Ishikawa (cell line): ENCODE results near the gene ACSL5.

Experiments
- CEBPB ChIP-seq: IDR thresholded peaks from 2 replicates; pipeline ENCODE4 v1.6.1; 2012
- CREB1 ChIP-seq: IDR thresholded peaks from 2 replicates; pipeline ENCODE4 v1.6.1; 2012; ENCODE audit warnings: low read depth
- EGR1 ChIP-seq: IDR thresholded peaks from 2 replicates; pipeline ENCODE4 v1.6.1; 2012
- EP300 ChIP-seq: IDR thresholded peaks from 2 replicates; pipeline ENCODE4 v1.6.1; 2012; ENCODE audit warnings: borderline replicate concordance
- FOXM1 ChIP-seq: IDR thresholded peaks from 2 replicates; pipeline ENCODE4 v1.6.1; 2012; ENCODE audit warnings: low read depth, borderline replicate concordance
- NFIC ChIP-seq: IDR thresholded peaks from 2 replicates; pipeline ENCODE4 v1.6.1; 2012
- RAD21 ChIP-seq: IDR thresholded peaks from 2 replicates; pipeline ENCODE4 v1.6.1; 2012; ENCODE audit warnings: low read depth
- TAF1 ChIP-seq: IDR thresholded peaks from 2 replicates; pipeline ENCODE4 v1.6.1; 2012; ENCODE audit warnings: low read depth, mild to moderate bottlenecking
- TCF12 ChIP-seq: IDR thresholded peaks from 2 replicates; pipeline ENCODE4 v1.6.1; 2012; ENCODE audit warnings: low read depth
- TEAD4 ChIP-seq: IDR thresholded peaks from 2 replicates; pipeline ENCODE4 v1.6.1; 2012
- YY1 ChIP-seq: IDR thresholded peaks from 2 replicates; pipeline ENCODE4 v1.6.1; 2012; ENCODE audit warnings: low read depth
- ZBTB7A ChIP-seq: IDR thresholded peaks from 2 replicates; pipeline ENCODE4 v1.6.1; 2012; ENCODE audit warnings: low read depth
- TF ChIP-seq, protein P1 (sequence below): IDR thresholded peaks from 2 replicates; pipeline ENCODE4 v1.6.1; 2012
- TF ChIP-seq, protein P2 (sequence below): IDR thresholded peaks from 2 replicates; pipeline ENCODE4 v1.6.1; 2012
- TF ChIP-seq, protein P3 (sequence below): IDR thresholded peaks from 2 replicates; pipeline ENCODE4 v1.6.1; 2012; ENCODE audit warnings: low read depth, mild to moderate bottlenecking

Gene ACSL5

DNA sequence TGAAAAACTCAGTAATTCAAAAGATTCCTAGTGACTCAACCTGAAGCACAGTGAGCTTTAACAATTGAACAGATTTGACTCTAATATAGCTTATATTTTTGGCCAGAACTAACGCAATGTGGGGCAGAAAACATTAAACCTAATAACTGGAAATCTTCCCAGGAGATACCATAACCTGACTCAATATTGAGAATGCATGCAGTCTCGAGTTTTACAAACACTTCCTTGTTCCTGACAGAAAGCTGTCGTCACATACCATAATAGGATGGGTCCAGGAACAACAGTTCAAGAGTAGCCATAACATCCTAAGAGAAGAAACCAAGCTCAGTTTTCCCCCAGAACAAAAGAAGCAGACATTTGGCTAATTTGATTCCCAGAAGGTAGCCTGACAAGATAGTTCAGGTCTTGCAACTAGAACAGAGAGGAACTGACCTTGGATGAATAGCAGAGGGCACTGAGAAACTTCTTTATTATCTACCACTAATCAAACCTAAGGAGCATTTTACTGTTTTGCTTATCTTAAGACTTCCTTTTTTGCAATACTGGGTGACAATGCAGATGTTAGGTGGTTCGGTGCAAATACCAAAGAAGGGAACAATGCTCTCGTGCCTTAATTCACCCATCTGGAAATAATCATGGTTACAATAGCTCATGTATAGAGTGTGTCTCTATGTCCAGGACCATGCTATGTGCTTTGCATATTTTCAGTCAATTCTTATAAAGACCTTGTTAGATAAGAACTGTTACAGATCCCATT lies 38.6 kb upstream of the ACSL5 start:
- no peak for TF ChIP-seq ZBTB7A
- TF ChIP-seq, protein P1, sequence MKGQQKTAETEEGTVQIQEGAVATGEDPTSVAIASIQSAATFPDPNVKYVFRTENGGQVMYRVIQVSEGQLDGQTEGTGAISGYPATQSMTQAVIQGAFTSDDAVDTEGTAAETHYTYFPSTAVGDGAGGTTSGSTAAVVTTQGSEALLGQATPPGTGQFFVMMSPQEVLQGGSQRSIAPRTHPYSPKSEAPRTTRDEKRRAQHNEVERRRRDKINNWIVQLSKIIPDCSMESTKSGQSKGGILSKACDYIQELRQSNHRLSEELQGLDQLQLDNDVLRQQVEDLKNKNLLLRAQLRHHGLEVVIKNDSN: no peak
- no peak for TF ChIP-seq RAD21
- TF ChIP-seq TAF1: no peak
- no peak for TF ChIP-seq CEBPB
- no peak for TF ChIP-seq EP300
- no peak for TF ChIP-seq EGR1
- TF ChIP-seq NFIC: no peak
- TF ChIP-seq FOXM1: no peak

DNA sequence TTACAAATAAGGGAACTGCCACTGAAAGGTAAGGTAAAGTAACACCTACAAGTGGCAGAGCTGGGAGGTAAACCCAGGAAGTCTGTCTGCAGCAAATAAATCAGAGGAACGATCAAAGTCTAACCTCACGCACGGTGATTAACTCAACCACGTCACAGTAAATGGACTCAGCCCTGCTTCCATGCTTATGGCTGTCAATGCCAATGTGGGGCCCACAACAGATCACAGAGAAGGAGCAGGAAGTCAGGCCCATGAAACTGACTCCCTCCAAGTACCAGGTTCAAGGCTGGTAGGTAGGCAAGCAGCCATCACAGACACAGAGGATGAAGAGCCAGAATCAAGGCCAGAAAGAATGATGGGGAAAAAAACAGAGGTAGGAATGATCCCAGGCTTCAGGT lies 38.0 kb upstream of the ACSL5 start:
- TF ChIP-seq CREB1: no peak
- TF ChIP-seq YY1: no peak
- no peak for TF ChIP-seq CEBPB
- no peak for TF ChIP-seq NFIC
- no peak for TF ChIP-seq TEAD4
- TF ChIP-seq, protein P1: no peak
- TF ChIP-seq EP300: no peak
- no peak for TF ChIP-seq EGR1
- TF ChIP-seq RAD21: no peak

DNA sequence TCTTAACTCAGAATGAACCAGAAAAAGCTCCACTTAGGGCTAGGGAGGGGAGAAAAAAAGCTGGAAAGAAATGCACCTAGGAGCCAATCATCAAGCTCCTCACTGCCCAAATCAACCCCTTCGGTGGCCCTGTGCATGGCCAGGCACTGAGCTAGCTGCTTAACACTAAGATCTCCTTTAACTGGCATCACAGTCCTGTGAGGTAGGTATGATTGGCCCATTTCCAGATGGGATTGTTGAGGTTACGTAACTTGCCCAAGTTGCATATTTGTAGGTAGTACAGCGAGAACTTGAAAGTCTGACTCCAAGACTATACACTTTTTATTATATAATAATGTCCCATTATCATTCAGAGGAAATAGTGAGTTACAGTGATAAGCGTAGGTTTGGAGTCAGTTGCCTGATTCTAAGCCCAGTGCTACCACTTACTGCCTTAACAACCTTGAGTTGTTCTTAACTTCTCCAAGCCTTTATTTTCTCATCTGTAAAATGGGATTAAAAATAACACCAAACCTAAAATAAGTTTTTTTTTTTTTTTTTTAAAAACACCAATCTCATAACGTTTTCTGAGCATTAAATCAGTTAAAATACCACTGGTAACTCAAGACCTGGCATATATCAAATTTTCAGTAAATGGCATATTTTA lies 37.2 kb upstream of the ACSL5 start:
- TF ChIP-seq, protein P2, sequence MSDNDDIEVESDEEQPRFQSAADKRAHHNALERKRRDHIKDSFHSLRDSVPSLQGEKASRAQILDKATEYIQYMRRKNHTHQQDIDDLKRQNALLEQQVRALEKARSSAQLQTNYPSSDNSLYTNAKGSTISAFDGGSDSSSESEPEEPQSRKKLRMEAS: no peak
- TF ChIP-seq CEBPB: peak; percentile 41; the same call in 1 of the 2 replicates
- no peak for TF ChIP-seq EGR1
- no peak for TF ChIP-seq CREB1
- no peak for TF ChIP-seq EP300
- TF ChIP-seq YY1: no peak

DNA sequence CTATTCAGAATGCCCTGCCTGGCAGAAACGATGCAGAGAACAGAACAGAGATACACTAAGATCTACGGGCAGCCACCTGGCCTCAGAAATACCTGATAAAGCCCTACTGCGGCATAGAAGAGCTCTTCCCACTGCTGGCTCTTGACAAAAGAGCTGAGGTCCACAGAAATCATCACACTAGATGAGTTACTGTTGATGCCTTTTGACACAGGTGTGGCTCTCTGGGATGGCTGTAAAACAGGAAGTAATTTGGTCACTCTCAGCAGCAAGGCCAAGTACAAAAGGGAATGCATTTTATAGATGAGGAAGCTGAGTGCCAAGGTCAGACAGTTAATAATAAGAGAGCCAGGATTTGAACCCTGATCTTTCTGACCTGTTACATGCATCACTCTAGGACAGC lies 35.0 kb upstream of the ACSL5 start:
- no peak for TF ChIP-seq CREB1
- TF ChIP-seq RAD21: no peak
- TF ChIP-seq EGR1: no peak
- TF ChIP-seq YY1: no peak
- TF ChIP-seq, protein P1: no peak
- no peak for TF ChIP-seq ZBTB7A
- no peak for TF ChIP-seq TCF12
- TF ChIP-seq FOXM1: no peak
- no peak for TF ChIP-seq TAF1
- TF ChIP-seq, protein P2: no peak

DNA sequence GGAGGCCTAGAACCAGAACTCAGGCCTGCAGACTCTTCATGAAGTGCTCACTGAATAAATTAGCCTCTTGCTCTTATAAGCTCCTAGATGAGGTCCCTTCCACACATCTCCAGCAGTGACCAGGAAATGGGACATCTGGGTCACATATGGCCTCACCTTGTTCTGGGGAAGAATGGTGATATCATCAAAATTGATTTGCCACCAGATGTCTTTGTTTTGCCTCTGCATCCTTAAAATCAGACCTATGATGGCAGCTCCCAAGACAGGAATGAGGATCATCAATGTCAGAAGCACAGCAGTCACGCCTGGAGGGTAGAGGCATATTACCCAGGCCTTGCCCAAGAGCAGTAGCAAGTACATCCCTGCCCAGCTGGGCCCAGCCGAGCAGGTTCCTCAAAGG lies 33.3 kb upstream of the ACSL5 start:
- no peak for TF ChIP-seq RAD21
- no peak for TF ChIP-seq CREB1
- TF ChIP-seq, protein P3, sequence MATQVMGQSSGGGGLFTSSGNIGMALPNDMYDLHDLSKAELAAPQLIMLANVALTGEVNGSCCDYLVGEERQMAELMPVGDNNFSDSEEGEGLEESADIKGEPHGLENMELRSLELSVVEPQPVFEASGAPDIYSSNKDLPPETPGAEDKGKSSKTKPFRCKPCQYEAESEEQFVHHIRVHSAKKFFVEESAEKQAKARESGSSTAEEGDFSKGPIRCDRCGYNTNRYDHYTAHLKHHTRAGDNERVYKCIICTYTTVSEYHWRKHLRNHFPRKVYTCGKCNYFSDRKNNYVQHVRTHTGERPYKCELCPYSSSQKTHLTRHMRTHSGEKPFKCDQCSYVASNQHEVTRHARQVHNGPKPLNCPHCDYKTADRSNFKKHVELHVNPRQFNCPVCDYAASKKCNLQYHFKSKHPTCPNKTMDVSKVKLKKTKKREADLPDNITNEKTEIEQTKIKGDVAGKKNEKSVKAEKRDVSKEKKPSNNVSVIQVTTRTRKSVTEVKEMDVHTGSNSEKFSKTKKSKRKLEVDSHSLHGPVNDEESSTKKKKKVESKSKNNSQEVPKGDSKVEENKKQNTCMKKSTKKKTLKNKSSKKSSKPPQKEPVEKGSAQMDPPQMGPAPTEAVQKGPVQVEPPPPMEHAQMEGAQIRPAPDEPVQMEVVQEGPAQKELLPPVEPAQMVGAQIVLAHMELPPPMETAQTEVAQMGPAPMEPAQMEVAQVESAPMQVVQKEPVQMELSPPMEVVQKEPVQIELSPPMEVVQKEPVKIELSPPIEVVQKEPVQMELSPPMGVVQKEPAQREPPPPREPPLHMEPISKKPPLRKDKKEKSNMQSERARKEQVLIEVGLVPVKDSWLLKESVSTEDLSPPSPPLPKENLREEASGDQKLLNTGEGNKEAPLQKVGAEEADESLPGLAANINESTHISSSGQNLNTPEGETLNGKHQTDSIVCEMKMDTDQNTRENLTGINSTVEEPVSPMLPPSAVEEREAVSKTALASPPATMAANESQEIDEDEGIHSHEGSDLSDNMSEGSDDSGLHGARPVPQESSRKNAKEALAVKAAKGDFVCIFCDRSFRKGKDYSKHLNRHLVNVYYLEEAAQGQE: no peak

DNA sequence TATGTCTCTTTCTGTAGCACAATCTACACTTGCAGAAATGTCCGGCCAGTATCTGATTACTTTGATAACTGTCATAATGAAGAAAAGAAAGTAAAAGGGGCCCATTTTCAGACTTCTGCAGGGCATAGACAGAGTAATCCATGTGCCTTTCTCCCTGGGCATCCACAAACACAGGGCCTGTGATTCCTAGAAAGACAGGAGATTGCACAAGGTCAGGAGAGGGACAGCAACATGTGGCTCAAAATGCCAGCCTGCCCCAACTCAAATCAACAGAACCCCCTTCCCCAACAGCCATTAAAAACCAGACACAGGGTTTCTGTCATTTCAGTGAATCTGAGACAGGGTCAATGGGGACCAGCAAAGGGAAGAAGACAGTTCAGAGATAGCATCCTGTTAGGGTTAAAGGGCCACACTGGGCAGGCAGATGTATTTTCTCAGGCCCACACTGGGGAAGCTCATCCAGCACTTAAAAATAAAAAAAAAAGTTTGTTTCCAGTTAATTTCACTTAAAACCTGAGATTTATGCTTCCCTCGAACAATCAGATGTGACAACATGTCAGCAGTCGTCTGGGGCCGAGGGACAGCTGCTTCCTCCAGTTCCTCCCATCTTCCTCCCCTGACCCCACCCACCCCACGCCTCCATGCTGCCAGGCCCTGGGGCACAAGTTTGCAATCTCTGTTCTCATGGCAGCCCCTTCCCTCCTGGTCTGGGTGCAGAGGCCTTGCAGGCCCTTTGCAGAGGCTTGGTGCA lies 30.7 kb upstream of the ACSL5 start:
- TF ChIP-seq TEAD4 (no peak), ZBTB7A (no peak), EGR1 (no peak), TAF1 (no peak), EP300 (no peak)
- TF ChIP-seq, protein P3: no peak
